SK-N-SH treated with all-trans-retinoic acid at 6 μM for 48 hours (cell line): ENCODE measurements around the gene ANKRD11.
"Not testable (repeated sequence)": the region's sequence is repeated elsewhere in the genome, so short reads cannot be mapped to it uniquely, and the experiment has no call there.

Source experiments
- ATAC-seq: fragments of 200-7000 bp; cut with Tn5 transposase; 3 replicates; pipeline ENCODE4 v1.9.1; 2020; ENCODE audit warnings: mild to moderate bottlenecking, moderate library complexity
- ARNTL ChIP-seq: fragments of 450-650 bp; formaldehyde crosslinking; IDR thresholded peaks from 2 replicates; pipeline ENCODE4 v1.5.0; 2020; ENCODE audit warnings: low read depth, mild to moderate bottlenecking, moderate library complexity, borderline replicate concordance
- BACH2 ChIP-seq: fragments of 250-450 bp; sonication (Bioruptor Pico); IDR thresholded peaks from 2 replicates; pipeline ENCODE4 v1.9.0; 2021; ENCODE audit warnings: mild to moderate bottlenecking, borderline replicate concordance
- CREB5 ChIP-seq: fragments of 250-450 bp; sonication (Bioruptor Pico); IDR thresholded peaks from 2 replicates; pipeline ENCODE4 v1.5.1; 2020; ENCODE audit warnings: low read depth, mild to moderate bottlenecking, moderate library complexity
- CSDC2 ChIP-seq: fragments of 250-450 bp; sonication (Bioruptor Pico); IDR thresholded peaks from 2 replicates; pipeline ENCODE4 v1.5.0; 2020; ENCODE audit warnings: mild to moderate bottlenecking, moderate library complexity
- ESRRG ChIP-seq: fragments of 250-450 bp; sonication (Bioruptor Pico); IDR thresholded peaks from 2 replicates; pipeline ENCODE4 v1.6.1; 2021; ENCODE audit warnings: mild to moderate bottlenecking
- GLIS3 ChIP-seq: fragments of 250-450 bp; sonication (Bioruptor Pico); IDR thresholded peaks from 2 replicates; pipeline ENCODE4 v1.5.0; 2020; ENCODE audit warnings: mild to moderate bottlenecking, moderate library complexity
- ISL1 ChIP-seq: fragments of 250-450 bp; sonication (Bioruptor Pico); IDR thresholded peaks from 2 replicates; pipeline ENCODE4 v2.1.2; 2022; ENCODE audit warnings: mild to moderate bottlenecking, moderate library complexity
- OSR1 ChIP-seq: fragments of 250-450 bp; sonication (Bioruptor Pico); IDR thresholded peaks from 2 replicates; pipeline ENCODE4 v1.8.0; 2022; ENCODE audit warnings: moderate library complexity, mild to moderate bottlenecking, inconsistent platforms
- PATZ1 ChIP-seq: fragments of 250-450 bp; sonication (Bioruptor Pico); IDR thresholded peaks from 2 replicates; pipeline ENCODE4 v1.8.0; 2020; ENCODE audit warnings: mild to moderate bottlenecking, moderate library complexity, borderline replicate concordance
- POU6F1 ChIP-seq: fragments of 250-450 bp; sonication (Bioruptor Pico); IDR thresholded peaks from 2 replicates; pipeline ENCODE4 v1.8.0; 2021; ENCODE audit warnings: low read depth, mild to moderate bottlenecking, moderate library complexity, borderline replicate concordance
- PPARA ChIP-seq: fragments of 250-450 bp; sonication (Bioruptor Pico); IDR thresholded peaks from 2 replicates; pipeline ENCODE4 v1.5.0; 2020; ENCODE audit warnings: mild to moderate bottlenecking, borderline replicate concordance
- RARB ChIP-seq: fragments of 250-450 bp; sonication (Bioruptor Pico); IDR thresholded peaks from 2 replicates; pipeline ENCODE4 v1.8.0; 2021; ENCODE audit warnings: mild to moderate bottlenecking, moderate library complexity
- SNAI2 ChIP-seq: fragments of 250-450 bp; sonication (Bioruptor Pico); IDR thresholded peaks from 2 replicates; pipeline ENCODE4 v1.5.0; 2020; ENCODE audit warnings: mild to moderate bottlenecking, moderate library complexity
- TCF4 ChIP-seq: fragments of 250-450 bp; sonication (Bioruptor Pico); IDR thresholded peaks from 2 replicates; pipeline ENCODE4 v1.8.0; 2021; ENCODE audit warnings: mild to moderate bottlenecking, moderate library complexity, borderline replicate concordance
- TOX ChIP-seq: fragments of 250-450 bp; sonication (Bioruptor Pico); IDR thresholded peaks from 2 replicates; pipeline ENCODE4 v1.8.0; 2021; ENCODE audit warnings: mild to moderate bottlenecking, moderate library complexity, borderline replicate concordance
- TSHZ2 ChIP-seq: fragments of 250-450 bp; sonication (Bioruptor Pico); IDR thresholded peaks from 2 replicates; pipeline ENCODE4 v1.5.0; 2020; ENCODE audit warnings: mild to moderate bottlenecking, moderate library complexity
- ZC3H10 ChIP-seq: fragments of 250-450 bp; sonication (Bioruptor Pico); IDR thresholded peaks from 2 replicates; pipeline ENCODE4 v1.5.1; 2021; ENCODE audit warnings: mild to moderate bottlenecking, moderate library complexity
- ZFP3 ChIP-seq: fragments of 250-450 bp; sonication (Bioruptor Pico); IDR thresholded peaks from 2 replicates; pipeline ENCODE4 v1.5.0; 2020; ENCODE audit warnings: mild to moderate bottlenecking, moderate library complexity
- ZFP30 ChIP-seq: fragments of 450-650 bp; formaldehyde crosslinking; IDR thresholded peaks from 2 replicates; pipeline ENCODE4 v1.5.0; 2022; ENCODE audit warnings: mild to moderate bottlenecking, moderate library complexity
- ZNF565 ChIP-seq: fragments of 450-650 bp; formaldehyde crosslinking; conservative IDR thresholded peaks from 2 replicates; pipeline ENCODE4 v1.5.0; 2020; ENCODE audit warnings: low read depth, mild to moderate bottlenecking, moderate library complexity
- ZNF70 ChIP-seq: fragments of 450-650 bp; formaldehyde crosslinking; IDR thresholded peaks from 2 replicates; pipeline ENCODE4 v1.5.0; 2020; ENCODE audit warnings: mild to moderate bottlenecking, moderate library complexity
- ZNF8 ChIP-seq: fragments of 450-650 bp; formaldehyde crosslinking; IDR thresholded peaks from 2 replicates; pipeline ENCODE4 v1.5.0; 2020; ENCODE audit warnings: mild to moderate bottlenecking, moderate library complexity

ANKRD11 gene

GRCh38 chr16:89431158-89431584, 59.2 kb downstream of the ANKRD11 start:
- ATAC-seq: no peak
- TF ChIP-seq POU6F1 (CRISPR knock-in tag) (no peak), BACH2 (CRISPR knock-in tag) (no peak), ZNF565 (no peak), CSDC2 (no peak), OSR1 (CRISPR knock-in tag) (no peak), SNAI2 (CRISPR knock-in tag) (no peak), RARB (CRISPR knock-in tag) (no peak), TSHZ2 (no peak), PATZ1 (CRISPR knock-in tag) (no peak), ARNTL (CRISPR knock-in tag) (no peak), ESRRG (CRISPR knock-in tag) (no peak), PPARA (CRISPR knock-in tag) (no peak), ZNF8 (CRISPR knock-in tag) (no peak), ZC3H10 (CRISPR knock-in tag) (no peak)
- TF ChIP-seq, all 23 proteins: peak for 0

GRCh38 chr16:89430436-89431157, 59.8 kb downstream of the ANKRD11 start:
- no peak for ATAC-seq
- TF ChIP-seq PPARA (CRISPR knock-in tag) (no peak), RARB (CRISPR knock-in tag) (no peak), ZFP30 (no peak), CREB5 (CRISPR knock-in tag) (no peak), ARNTL (CRISPR knock-in tag) (no peak), POU6F1 (CRISPR knock-in tag) (no peak), GLIS3 (CRISPR knock-in tag) (no peak), SNAI2 (CRISPR knock-in tag) (no peak), TCF4 (no peak), ZFP3 (CRISPR knock-in tag) (no peak), ZNF8 (CRISPR knock-in tag) (no peak), CSDC2 (no peak), ISL1 (CRISPR knock-in tag) (no peak), ZC3H10 (CRISPR knock-in tag) (no peak), ZNF565 (no peak), BACH2 (CRISPR knock-in tag) (no peak), ZNF70 (CRISPR knock-in tag) (no peak), ESRRG (CRISPR knock-in tag) (no peak), PATZ1 (CRISPR knock-in tag) (no peak), TOX (CRISPR knock-in tag) (no peak)

GRCh38 chr16:89428605-89429004, 61.8 kb downstream of the ANKRD11 start:
- ATAC-seq: not testable (repeated sequence)
